GM18858 (cell line): ENCODE measurements around the gene ASB14.
"Not testable (repeated sequence)": the region's sequence is repeated elsewhere in the genome, so short reads cannot be mapped to it uniquely, and the experiment has no call there.

Source experiments
- ATAC-seq: cut with Tn5 transposase; IDR thresholded peaks from one replicate; pipeline ENCODE4 v1.9.1; 2021; ENCODE audit not compliant: unreplicated experiment

The ASB14 gene

DNA sequence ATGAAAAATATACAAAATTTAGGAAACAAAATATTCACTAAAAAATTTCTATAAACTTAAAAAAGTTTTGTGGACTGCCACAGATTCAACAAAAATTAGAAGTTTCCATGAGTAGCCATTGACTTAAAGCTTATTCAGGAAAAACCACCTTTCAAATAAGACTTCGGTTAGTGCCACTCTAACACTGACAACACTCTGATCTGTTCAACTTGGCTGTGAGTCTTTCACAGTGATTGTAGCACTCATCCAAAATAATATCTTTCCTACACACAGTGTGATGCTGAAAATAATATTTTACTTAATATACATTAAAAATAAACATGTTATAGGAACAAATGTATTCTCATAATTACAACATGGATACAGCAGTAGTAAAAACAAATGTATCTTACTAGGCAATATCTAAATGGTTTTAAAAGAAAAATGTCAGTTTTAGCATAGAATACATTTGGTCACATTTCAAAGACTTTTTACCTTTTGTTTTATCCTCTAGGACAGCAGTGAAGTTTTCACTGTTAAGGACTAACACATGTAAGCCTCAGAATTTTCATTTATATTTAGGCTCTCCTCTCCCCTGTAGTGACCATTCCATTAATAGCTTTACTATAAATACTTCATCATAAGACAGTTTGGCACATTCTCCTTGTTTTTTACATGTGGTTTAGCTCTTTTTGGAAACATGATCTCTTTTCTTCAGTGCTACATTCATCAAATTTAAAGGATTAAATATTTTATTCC lies at the start of gene ASB14:
TSS of gene ASB14 (minus strand) at position 527 of the 738 bp plus-strand sequence. CDS start 652 bp downstream, outside the sequence.
- ATAC-seq: no peak

DNA sequence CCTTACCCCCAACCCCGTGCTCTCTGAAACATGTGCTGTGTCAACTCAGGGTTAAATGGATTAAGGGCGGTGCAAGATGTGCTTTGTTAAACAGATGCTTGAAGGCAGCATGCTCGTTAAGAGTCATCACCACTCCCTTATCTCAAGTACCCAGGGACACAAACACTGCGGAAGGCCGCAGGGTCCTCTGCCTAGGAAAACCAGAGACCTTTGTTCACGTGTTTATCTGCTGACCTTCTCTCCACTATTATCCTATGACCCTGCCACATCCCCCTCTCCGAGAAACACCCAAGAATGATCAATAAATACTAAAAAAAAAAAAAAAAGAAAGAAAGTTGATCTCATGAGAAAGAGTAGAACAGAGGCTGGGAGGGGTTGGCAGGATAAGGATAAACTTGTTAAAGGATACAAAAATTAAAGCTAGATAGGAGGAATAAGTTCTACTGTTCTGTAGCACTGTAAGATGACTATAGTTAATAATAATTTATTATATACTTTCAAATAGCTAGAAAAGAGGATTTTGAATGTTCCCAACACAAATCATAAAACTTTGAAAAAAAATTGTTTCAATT lies 46.7 kb upstream of the ASB14 start:
- ATAC-seq: not testable (repeated sequence)

DNA sequence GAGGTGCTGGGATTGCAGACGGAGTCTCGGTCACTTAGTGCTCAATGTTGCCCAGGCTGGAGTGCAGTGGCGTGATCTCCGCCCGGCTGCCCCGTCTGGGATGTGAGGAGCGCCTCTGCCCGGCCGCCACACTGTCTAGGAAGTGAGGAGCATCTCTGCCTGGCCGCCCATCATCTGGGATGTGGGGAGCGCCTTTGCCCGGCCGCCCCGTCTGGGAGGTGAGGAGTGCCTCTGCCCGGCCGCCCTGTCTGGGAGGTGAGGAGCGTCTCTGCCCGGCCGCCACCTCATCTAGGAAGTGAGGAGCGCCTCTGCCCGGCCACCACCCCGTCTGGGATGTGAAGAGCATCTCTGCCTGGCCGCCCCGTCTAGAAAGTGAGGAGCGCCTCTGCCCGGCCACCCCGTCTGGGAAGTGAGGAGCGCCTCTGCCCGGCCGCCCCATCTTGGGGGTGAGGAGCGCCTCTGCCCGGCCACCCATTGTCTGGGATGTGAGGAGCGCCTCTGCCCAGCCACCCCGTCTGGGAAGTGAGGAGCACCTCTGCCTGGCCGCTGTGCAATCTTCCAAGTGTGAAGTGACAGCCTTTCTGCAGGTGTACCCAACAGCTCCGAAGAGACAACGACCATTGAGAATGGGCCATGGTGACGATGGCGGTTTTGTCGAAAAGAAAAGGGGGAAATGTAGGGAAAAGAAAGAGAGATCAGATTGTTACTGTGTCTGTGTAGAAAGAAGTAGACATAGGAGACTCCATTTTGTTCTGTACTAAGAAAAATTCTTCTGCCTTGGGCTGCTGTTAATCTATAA lies 46.0 kb upstream of the ASB14 start:
- ATAC-seq: not testable (repeated sequence)

- ATAC-seq: no peak
These were observed 42.9 kb upstream of the ASB14 start for GRCh38 chr3:57335283-57335938.

- no peak for ATAC-seq
These were observed 38.7 kb upstream of the ASB14 start for GRCh38 chr3:57331078-57331610.

DNA sequence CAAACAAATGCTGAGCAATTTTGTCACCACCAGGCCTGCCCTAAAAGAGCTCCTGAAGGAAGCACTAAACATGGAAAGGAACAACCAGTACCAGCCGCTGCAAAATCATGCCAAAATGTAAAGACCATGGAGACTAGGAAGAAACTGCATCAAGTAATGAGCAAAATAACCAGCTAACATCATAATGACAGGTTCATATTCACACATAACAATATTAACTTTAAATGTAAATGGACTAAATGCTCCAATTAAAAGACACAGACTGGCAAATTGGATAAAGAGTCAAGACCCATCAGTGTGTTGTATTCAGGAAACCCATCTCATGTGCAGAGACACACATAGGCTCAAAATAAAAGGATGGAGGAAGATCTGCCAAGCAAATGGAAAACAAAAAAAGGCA lies 34.0 kb upstream of the ASB14 start:
- not testable (repeated sequence) for ATAC-seq

GRCh38 chr3:57314204-57314603 lies 21.7 kb upstream of the ASB14 start:
- ATAC-seq: no peak

GRCh38 chr3:57309769-57310360 lies 17.4 kb upstream of the ASB14 start:
- no peak for ATAC-seq

DNA sequence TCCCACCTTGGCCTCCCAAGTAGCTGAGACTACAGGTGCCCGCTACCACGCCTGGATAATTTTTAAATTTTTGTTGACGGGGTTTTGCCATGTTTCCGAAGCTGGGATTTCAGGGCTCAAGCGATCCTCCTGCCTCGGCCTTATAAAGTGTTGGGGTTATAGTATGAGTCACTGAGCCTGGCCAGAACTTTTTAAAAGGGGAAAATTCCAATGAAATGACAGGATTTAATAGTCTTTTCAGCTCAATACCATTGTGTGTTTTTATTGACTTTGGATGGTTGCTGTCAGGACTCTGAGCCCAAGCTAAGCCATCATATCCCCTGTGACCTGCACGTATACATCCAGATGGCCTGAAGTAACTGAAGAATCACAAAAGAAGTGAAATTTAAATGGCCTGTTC lies 11.0 kb upstream of the ASB14 start:
- ATAC-seq: not testable (repeated sequence)

DNA sequence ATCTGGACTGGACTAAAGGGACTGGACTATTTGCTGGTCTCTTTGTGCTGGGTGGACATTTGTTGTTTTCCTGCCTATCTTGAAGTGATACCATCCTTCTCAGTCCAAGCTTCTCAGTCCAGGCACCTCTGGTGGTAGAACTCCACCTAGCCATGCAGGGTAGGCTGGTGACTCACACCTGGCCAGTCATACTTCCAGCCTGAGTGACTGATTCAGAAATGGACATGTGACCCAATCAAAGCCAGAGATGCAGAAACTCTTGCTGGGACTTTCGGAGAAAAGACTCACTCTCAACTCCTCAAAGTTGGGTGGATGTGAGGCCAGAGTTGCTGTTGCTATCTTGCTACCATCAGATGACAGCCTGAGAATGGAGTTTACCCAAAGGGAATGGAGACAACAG lies 5.6 kb upstream of the ASB14 start:
- no peak for ATAC-seq

- ATAC-seq: no peak
These were observed 527 bp upstream of the ASB14 start for GRCh38 chr3:57292897-57293526.

- ATAC-seq: no peak
These were observed 4.1 kb downstream of the ASB14 start for GRCh38 chr3:57288403-57288802.

- ATAC-seq: no peak
These were observed 5.3 kb downstream of the ASB14 start for GRCh38 chr3:57287205-57287604.

DNA sequence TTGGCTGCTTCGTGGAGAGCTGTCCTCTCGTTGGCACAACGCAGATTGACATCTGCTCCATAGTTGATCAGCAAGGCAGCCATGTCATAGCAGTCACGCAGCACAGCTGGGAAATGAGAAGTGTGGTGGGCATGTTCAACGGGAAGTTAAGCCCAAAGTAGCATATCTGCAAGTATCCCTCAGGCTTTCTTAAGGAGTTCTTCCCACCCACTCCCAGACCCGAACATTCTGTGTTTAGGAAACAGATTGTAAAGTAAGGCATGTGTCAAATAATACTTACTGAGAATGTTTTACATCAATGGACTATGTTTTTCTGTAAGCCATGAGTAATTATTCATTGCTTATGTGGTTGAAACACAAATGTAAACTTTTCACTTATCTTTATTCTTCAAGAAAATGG lies 9.2 kb downstream of the ASB14 start:
- ATAC-seq: no peak

GRCh38 chr3:57281715-57282114 lies 10.8 kb downstream of the ASB14 start:
- no peak for ATAC-seq

- ATAC-seq: no peak
These were observed 12.8 kb downstream of the ASB14 start for GRCh38 chr3:57279685-57280084.

DNA sequence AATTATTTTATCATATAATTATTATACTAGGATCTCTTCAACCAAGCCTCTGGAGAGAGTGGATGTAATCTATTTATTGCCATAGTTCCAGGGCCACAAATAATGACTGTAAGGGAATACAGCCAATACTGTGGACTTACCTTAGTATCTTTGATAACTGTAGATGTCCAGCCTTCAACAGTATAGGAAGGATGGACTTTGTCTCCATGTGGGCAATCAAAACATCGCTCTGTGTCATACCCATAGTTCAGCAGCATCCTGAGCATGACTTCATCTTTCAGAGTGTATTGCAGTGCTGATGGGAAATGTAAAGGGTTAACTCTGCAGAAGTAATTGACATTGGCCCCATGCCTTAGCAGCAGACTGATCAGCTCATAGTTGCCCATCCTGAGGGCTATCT lies 14.2 kb downstream of the ASB14 start:
- ATAC-seq: no peak

DNA sequence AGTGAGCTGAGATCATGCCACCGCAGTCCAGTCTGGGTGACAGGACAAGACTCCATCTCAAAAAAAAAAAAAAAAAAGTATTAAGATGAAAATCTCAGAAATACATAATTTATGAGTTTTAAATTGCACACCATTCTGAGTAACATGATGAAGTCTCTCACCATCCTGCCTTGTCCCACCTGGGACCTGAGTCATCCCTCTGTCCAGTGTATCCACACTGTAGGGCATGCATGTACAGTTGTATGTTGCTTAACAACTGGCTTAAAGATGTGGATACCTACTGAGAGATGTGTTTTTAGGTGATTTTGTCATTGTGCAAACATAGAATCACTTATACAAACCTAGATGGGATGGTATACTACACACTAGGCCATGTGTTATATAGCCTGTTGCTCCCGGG lies 17.1 kb downstream of the ASB14 start:
- no peak for ATAC-seq

GRCh38 chr3:57274845-57275244 lies 17.6 kb downstream of the ASB14 start:
- no peak for ATAC-seq

DNA sequence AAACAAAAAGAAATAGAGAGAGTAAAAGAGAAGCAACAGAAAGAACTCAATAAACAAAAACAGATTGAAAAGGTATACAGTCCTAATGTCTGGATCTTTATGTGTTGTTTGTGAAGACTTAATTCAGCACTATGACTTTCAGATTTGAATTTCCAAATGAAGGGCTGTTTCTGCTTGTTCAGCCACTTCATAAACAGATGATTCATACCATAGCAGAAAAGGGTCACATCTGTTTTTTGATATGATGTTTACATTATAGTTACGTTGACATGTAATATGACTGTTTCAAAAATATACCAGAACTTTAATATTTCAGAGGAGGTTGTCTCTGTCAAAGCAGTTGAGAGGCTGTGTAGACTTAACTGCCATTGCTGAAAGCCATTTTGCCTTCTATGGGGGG lies 24.1 kb downstream of the ASB14 start:
- ATAC-seq: no peak
